GM20000 (cell line): ENCODE results near the gene CFAP299.
"Not testable (repeated sequence)": the region's sequence is repeated elsewhere in the genome, so short reads cannot be mapped to it uniquely, and the experiment has no call there.

Experiments used
- DNase-seq: peaks from one replicate; pipeline ENCODE4 v3.0.0; 2012; ENCODE audit warnings: low spot score
- CTCF ChIP-seq: IDR thresholded peaks from 2 replicates; pipeline ENCODE4 v1.5.1; 2012; ENCODE audit warnings: mild to moderate bottlenecking, control low read depth; ENCODE audit errors: extremely low read depth, missing control alignments

Gene CFAP299

GRCh38 chr4:80331693-80332092 is 3.8 kb upstream of the CFAP299 start:
- TF ChIP-seq CTCF = no peak
- DNase-seq = no peak

- DNase-seq = no peak
- no peak for TF ChIP-seq CTCF
Measured at GRCh38 chr4:80333121-80333520, 2.4 kb upstream of the CFAP299 start.

GRCh38 chr4:80334568-80334967 is 962 bp upstream of the CFAP299 start:
- no peak for TF ChIP-seq CTCF
- DNase-seq = no peak

GRCh38 chr4:80335226-80335553 is 340 bp upstream of the CFAP299 start:
- no peak for DNase-seq
- TF ChIP-seq CTCF = no peak

- no peak for DNase-seq
- TF ChIP-seq CTCF = no peak
Measured at GRCh38 chr4:80336582-80336981, 1.1 kb downstream of the CFAP299 start.

GRCh38 chr4:80340036-80340435 is 4.5 kb downstream of the CFAP299 start:
- no peak for TF ChIP-seq CTCF

GRCh38 chr4:80342684-80343083 is 7.2 kb downstream of the CFAP299 start:
- DNase-seq = not testable (repeated sequence)

More at GRCh38 chr4:80340036-80340435, 4.5 kb downstream of the CFAP299 start:
- no peak for DNase-seq

- TF ChIP-seq CTCF = no peak
- no peak for DNase-seq
Measured at GRCh38 chr4:80343887-80344286, 8.4 kb downstream of the CFAP299 start.
